ENCODE measurements around the gene CLMN.
"Not testable (repeated sequence)": the region's sequence is repeated elsewhere in the genome, so short reads cannot be mapped to it uniquely, and the experiment has no call there.

Gene CLMN

GRCh38 chr14:95153866-95154265 lies 165.8 kb downstream of the CLMN start:
- no peak for DNase-seq

GRCh38 chr14:95151561-95151960 lies 168.1 kb downstream of the CLMN start:
- no peak for DNase-seq

- DNase-seq = no peak
These were observed 168.8 kb downstream of the CLMN start for GRCh38 chr14:95150910-95151309.

- no peak for DNase-seq
These were observed 170.3 kb downstream of the CLMN start for GRCh38 chr14:95149441-95149840.

GRCh38 chr14:95147597-95147996 lies 172.1 kb downstream of the CLMN start:
- DNase-seq = no peak

- DNase-seq = no peak
These were observed 173.5 kb downstream of the CLMN start for GRCh38 chr14:95146079-95146771.

GRCh38 chr14:95144849-95145248 lies 174.9 kb downstream of the CLMN start:
- no peak for DNase-seq

- DNase-seq = no peak
These were observed 175.7 kb downstream of the CLMN start for GRCh38 chr14:95143808-95144620.

GRCh38 chr14:95142208-95142607 lies 177.5 kb downstream of the CLMN start:
- no peak for DNase-seq

GRCh38 chr14:95141684-95142083 lies 178.0 kb downstream of the CLMN start:
- no peak for DNase-seq

GRCh38 chr14:95140060-95140858 lies 179.4 kb downstream of the CLMN start:
- no peak for DNase-seq

GRCh38 chr14:95138876-95139275 lies 180.8 kb downstream of the CLMN start:
- DNase-seq = no peak

GRCh38 chr14:95138455-95138854 lies 181.3 kb downstream of the CLMN start:
- not testable (repeated sequence) for DNase-seq

- no peak for DNase-seq
These were observed 181.9 kb downstream of the CLMN start for GRCh38 chr14:95137804-95138167.

GRCh38 chr14:95137164-95137803 lies 182.4 kb downstream of the CLMN start:
- no peak for DNase-seq

- no peak for DNase-seq
These were observed 183.1 kb downstream of the CLMN start for GRCh38 chr14:95136631-95137030.

GRCh38 chr14:95134304-95134933 lies 185.3 kb downstream of the CLMN start:
- DNase-seq = no peak

- no peak for DNase-seq
These were observed 186.4 kb downstream of the CLMN start for GRCh38 chr14:95133282-95133681.

- no peak for DNase-seq
These were observed 186.9 kb downstream of the CLMN start for GRCh38 chr14:95132760-95133159.

Data from activated CD4-positive, alpha-beta T cell treated with anti-CD3 and anti-CD28 coated beads, Interleukin-10, Interleukin-2, amounts not matched to agents 100 ng/mL and 50 ng/mL, durations not matched to agents 16 hours and 8 hours (primary cell).